Smooth muscle cell of the brain vasculature (primary cell): ENCODE results near the gene C19orf33.

Experiments
- DNase-seq: peaks from one replicate; pipeline ENCODE4 v3.0.0-alpha.2; 2012; ENCODE audit warnings: low read depth, low spot score

C19orf33 gene

DNA sequence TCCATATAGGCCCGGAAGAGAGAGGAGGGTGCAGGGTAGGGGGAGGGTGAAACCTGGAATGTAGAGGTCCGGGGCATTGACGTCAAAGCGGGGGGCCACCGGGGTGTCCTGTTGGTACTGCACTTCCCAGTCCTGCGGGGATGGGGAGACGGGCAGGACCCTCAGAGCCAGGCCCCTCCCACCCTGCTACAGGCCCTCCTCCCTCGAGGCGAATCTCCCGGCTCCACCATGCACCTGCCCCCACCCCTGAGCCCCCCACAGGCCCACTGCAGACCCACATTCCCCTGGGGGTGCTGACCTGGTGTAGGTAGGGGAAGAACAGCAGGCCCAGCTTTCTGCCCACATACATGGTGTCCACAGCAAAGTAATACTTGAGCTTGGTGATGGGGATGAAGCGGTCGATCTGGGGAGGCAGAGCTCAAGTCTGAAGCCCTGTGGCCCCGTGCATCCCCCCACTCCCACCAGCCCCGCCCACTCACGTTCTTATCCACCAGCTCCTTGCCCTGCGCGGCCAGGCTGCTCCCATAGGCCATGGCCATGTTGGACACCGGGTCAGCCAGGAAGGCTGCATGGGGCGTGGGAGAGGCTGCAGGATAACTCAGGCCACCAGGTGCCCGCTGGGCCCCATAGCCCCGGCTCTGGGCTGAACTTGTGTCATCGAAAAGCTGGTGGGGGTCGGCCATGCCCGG is 5.0 kb downstream of the C19orf33 start:
- DNase-seq, result no peak

DNA sequence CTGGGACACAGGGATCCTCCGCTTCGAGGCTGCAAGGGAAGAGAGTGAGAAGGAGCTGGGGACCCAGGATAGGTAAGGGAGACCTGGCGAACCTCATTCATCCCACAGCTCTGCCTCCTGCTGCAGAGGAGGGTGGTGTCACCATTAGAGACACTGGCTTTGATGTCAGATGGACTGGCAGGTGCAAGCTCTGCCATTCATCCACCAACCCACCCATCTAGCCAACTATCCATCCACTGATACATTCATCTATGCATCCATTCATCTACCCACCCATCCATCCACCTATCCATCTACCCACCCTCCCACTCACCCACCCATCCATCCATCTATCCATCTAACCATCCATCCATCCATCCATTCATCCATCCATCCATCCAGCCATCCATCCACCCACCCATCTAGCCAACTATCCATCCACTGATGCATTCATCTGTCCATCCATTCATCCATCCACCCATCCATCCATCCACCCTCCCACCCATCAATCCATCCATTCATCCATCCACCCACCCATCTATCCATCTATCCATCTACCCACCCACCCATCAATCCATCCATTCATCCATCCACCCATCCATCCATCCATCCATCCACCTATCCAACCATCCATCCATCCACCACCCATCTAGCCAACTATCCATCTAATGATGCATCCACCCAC is 5.7 kb downstream of the C19orf33 start:
- DNase-seq, result no peak

DNA sequence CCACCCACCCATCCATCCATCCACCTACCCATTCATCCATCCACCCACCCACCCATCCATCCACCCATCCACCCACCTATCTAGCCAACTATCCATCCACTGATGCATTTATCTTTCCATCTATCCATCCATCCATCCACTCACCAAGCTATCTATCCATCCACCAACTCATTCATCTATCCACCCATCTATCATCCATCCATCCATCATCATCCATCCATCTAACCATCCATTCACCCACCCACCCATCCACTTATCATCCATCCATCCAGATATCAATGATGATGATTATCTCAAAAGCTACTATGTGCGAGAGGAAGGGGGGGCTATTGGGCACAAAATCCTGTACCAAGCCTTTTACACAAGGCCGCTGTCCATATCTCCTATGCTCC is 6.2 kb downstream of the C19orf33 start:
- DNase-seq, result no peak

DNA sequence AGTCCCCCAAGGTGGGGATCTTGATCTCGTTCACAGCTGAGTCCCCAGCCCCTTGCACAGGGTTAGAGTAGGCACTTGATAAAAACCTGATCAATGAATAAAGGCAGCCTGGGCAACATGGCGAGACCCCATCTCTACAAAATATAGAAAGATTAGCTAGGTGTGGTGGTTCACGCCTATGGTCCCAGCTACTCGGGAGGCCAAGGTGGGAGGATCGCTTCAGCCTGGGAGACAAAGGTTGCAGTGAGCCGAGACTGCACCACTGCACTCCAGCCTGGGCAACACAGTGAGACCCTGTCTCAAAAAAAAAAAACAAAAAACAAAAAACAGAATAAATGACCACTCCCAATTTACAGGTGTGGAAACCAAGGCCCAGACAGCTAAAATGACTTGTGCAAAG is 6.9 kb downstream of the C19orf33 start:
- DNase-seq, result no peak

DNA sequence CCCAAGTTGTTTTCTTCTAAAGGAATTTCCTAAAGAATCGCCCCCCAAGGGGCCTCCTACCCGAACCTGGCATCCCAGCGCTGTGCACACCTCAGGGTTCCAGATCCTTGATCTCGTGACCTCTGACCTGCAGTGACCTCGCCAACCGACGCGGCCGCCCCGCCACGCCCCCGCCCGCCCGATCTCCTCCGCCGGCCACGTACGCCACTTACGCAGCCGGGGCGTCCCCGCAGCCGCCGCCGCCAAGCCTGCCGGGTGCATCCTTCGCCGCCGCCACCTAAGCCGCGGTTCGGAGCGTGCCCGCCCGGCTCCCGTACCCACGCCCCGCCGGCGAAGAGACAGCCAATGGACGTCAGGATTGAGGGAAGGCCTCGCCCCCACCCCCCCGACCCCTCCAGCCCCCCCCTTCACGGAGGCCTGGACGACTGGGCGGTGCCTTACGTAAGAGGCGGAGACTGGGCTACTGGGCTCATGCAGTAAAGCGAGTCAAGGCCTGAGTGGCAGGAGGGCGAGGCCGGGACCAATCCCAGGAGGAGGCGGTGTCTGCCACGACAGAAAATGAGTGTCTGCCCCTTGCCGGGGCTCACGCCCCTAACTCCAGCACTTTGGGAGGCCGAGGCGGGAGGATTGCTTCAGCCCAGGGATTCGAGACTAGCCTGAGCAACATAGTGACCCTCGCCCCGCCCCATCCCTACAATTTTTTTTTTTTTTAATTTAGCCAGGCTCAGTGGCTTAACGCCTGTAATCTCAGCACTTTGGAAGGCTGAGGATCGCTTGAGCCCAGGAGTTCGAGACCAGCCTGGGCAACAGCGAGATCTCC is 11.8 kb downstream of the C19orf33 start, which contains the start of gene YIF1B:
Gene YIF1B, minus strand, starts transcription at position 291 of the 820 bp plus-strand sequence. Its CDS starts 30 bp downstream, at position 261.
- DNase-seq, result peak; percentile 87

DNA sequence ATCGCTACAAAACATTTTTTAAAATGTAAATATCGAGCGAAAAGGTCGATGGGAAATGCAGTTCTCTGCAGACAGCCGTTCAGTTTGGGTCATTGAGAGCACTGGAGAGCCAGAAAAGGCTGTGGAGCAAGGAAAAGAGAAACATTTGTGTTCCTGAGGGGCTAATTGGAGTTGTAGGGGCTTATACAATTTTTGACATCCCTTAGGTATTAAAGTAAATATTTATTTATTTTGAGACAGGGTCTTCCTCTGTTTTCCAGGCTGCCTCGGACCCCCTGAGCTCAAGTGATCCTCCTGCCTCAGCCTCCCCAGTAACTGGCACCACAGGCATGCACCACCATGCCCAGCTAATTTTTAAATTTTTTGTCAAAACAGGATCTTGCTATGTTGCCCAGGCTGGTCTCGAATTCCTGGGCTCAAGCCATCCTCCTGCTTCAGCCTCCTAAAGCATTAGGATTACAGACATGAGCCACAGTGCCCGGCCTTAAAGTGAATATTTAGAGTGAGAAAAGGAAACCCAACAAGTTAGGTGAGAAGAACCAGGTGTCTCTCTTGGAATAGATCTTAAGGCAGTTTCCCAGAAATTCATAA is 12.5 kb downstream of the C19orf33 start:
- no peak for DNase-seq

DNA sequence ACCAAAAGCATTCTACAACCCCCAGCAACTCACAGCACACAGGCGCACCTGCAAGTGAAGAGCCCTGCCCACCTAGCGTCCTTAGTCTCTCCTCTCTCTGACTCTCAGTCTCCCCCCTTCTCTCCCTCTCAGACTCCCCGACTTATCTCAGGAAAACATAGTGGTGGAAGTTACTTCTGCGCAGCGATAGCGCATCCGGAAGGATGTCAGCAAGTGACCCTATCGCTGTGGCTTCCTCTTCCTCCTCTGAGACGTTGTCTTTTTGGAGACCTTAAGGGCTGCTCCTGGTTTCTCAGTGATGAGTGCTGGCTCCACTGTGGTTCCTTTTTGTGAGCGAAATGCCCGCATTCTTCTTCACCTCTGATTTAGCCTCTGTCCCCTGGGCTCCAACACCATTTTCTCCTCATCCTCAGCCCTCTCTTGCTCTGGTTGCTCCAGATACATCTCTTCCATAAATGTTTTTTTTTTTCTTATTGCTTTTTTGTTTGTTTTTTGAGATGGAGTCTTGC is 13.1 kb downstream of the C19orf33 start:
- DNase-seq, result no peak

DNA sequence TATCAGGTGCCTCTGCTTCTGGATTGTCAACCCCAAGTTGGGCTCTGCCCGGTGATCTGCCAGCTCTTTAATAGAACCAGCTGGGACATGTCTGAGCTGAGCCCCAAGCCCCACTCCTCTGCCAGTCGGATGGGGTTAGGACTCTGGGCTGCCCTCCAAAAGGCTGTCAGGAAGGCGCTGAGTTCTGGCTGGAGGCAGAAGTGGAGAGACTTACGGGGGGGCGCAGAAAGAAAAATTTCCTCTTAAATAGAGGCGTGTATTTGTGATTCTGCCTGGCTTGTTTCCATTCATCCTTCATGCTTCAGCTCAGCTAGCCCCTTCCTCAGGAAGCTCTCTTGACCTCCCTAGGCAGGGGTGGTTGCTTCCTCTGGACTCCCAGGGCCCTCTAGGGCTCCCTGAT is 14.6 kb downstream of the C19orf33 start:
- no peak for DNase-seq

DNA sequence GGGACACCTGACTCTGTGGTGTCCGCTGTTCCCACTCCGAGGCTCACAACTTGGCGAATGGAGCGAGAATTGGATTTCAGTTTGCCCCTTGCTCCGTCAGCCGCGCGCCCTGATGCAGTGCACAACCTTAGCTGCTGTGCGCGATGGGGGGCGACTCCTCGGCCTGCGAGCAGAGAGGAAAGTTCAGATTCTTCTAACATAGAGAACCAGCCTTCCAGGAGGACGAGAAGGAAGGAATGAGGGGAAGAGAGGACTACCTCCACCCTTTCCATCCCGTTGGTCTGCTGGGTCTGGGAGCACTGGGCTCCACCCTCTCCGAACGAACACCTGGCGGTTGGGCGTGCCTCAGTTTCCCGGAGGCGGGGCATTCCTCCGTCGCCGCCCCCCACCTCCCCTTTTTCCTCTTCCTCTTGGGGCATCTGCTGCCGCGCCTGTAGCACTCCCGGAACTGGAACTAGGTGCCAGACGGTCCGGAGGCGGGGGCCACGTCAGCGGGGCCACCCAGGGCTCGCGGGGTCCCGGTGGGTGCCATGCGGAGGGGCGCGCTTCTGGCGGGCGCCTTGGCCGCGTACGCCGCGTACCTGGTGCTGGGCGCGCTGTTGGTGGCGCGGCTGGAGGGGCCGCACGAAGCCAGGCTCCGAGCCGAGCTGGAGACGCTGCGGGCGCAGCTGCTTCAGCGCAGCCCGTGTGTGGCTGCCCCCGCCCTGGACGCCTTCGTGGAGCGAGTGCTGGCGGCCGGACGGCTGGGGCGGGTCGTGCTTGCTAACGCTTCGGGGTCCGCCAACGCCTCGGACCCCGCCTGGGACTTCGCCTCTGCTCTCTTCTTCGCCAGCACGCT is 15.6 kb downstream of the C19orf33 start, which contains the start of gene KCNK6:
Gene KCNK6, plus strand, starts transcription at position 425 of the 838 bp plus-strand sequence. Its CDS starts 106 bp downstream, at position 531.
- no peak for DNase-seq

DNA sequence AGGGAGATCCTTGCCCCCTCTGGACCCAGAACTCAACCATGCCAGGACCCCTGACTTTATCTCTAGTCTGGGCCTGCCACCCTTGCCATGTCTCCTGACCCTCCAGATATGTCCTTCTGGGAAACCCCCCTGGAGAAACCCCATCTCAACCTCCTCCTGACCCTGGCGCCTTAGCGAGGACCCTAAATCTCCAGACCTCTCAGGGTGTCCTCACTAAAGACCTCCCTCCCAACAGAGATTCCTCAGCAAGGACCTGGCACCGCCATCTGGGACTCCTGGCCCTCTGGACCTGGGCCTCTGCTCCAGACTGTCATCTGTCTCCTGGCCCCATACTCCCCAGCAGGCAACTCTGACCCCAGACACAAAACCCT is 16.9 kb downstream of the C19orf33 start:
- DNase-seq, result no peak

DNA sequence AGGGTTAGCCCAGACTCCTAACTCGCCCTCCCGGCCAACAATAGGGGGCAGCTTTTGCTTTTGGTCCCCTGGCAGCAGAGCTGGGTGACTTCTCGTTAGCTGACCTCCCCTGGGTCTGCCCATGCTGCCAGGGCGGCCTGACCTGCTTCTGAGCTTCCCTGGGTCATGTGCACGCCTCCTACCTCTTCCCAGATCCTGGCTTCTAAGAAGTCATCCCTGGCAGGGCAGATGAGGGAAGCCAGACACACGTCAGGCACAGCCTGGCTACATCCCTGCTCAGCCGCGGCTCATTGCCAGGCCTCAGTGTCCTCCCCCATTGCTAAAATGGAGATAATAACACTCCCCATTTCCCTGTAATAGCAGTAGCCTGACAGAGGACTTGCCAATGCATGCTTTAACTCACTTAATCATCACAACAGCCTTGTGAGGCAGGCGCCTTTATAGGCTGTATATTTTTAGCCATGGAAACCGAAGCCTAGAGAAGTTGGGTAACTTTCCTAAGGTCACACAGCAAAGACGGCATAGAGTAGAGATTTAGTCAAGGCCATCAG is 17.7 kb downstream of the C19orf33 start:
- no peak for DNase-seq

DNA sequence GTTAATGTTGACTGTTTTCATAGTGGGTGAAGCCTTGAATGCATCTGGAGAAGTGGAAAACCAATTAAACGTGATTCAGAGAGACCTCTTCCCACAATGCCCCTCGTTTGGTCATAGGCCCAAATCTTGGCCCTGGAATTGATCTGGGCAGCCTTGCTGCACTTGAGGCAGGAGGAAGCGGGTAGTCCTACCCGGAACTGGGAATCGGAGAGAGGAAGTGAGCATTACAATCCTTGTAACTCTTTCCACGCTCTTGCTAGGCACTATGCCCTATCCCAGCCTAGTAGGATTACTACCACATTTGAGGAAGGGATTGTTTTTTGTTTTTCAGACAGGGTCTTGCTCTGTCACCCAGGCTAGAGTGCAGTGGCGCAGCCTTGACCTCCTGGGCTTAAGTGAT is 19.2 kb downstream of the C19orf33 start:
- no peak for DNase-seq

DNA sequence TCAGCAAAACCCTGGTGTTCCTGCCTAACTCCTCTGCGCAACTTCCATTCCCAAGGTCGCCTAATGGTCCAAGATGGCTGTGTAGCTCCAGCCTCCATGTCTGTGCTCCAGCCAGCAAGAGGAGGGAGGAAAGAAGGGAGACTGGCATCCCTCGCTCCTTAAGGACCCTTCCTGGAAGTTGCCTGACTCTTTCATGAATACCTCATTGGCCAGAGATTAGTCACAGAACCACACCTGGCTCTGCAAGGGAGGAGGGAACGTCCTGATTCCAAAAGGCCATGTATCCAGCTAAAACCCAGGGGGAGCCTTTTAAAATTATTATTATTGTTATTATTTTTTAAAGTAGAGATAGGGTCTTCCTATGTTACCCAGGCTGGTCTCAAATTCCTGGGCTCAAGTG is 20.4 kb downstream of the C19orf33 start:
- DNase-seq, result no peak

DNA sequence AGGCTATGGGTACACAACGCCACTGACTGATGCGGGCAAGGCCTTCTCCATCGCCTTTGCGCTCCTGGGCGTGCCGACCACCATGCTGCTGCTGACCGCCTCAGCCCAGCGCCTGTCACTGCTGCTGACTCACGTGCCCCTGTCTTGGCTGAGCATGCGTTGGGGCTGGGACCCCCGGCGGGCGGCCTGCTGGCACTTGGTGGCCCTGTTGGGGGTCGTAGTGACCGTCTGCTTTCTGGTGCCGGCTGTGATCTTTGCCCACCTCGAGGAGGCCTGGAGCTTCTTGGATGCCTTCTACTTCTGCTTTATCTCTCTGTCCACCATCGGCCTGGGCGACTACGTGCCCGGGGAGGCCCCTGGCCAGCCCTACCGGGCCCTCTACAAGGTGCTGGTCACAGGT is 22.5 kb downstream of the C19orf33 start:
- DNase-seq, result no peak

DNA sequence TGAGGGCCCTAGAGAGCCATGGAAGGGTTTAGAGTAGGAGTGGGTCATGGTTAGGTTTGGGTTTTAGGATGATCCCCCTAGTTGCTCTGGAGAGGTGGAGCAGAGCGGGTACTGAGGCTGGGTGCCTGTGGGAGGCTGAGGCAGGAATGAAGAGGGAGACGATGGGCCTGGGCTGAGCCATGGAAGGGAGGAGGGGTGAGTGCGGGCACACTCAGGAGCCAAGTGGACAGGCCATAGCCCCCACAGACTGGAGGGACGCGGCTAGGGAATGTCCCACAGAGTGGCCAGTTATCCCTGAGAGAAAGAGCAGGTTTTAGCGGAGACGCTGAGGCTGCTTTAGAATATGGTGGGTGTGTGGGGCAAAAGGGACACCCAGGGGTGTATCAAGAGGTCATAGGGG is 25.6 kb downstream of the C19orf33 start:
- DNase-seq, result no peak

DNA sequence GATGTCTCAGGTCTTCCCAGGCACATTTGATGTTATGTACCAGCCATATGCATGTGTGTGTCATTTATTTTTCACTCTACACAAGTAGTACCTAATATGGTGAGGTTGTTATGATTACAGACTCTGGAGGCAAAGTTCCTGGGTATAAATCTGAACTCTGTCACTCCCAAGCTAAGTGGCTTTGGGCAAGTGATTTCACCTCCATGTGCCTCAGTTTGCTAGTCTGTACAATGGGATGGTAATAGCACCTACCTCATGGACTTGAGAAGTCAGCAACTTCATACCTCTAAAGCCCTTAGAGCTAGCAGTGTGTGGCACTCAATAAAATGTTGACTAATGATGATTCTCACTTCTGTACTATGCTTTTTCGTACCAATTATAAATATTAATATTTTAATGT is 27.7 kb downstream of the C19orf33 start:
- no peak for DNase-seq

DNA sequence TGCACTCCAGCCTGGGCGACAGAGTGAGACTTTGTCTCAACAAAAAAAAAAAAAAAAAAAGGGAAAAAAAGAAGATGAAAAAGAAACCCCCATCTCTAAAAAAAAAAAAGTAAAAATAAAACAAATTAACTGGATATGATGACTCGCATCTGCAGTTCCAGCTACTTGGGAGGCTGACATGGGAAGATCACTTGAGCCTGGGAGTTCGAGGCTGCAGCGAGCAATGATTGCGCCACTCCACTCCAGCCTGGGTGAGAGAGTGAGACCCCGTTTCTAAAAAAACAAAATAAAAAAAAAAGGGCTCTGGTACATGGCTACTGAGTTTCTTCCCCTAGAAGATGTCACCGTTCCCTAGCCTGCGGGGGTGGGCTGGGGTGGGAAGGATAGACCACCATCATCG is 29.2 kb downstream of the C19orf33 start:
- DNase-seq, result no peak

DNA sequence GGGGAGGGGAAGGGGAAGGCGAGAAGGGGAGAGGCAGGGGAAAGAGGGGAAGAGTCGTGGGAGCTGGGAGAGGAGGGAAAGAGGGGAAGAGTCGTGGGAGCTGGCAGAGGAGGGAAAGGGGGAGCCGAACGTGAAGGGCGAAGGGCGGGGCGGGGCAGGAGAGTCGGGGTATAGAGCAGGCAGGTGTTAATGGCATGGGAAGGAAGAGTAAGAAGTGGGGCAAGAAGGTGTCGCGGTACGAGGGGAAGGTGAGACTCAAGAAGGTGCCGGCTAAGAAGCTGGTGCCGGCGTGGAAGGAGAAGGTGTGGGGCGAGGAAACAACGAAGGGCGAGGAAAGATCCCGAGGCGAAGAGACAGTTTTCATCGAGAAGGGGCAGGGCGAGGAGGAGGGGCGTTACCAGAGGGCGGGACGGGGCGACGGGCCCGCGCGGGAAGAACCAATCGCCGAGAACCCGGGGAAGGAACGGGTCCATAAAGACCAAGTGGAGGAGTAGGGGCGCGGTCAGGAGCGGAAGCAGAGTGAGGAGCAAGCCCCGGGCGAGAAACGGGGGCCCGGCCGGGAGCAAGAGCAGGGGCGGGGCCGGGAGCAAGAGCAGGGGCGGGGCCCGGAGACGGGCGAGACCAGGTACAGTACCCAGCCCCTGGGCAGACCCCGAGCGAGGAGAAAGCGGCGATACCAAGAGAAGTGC is 32.0 kb downstream of the C19orf33 start:
- peak; percentile 82 for DNase-seq

DNA sequence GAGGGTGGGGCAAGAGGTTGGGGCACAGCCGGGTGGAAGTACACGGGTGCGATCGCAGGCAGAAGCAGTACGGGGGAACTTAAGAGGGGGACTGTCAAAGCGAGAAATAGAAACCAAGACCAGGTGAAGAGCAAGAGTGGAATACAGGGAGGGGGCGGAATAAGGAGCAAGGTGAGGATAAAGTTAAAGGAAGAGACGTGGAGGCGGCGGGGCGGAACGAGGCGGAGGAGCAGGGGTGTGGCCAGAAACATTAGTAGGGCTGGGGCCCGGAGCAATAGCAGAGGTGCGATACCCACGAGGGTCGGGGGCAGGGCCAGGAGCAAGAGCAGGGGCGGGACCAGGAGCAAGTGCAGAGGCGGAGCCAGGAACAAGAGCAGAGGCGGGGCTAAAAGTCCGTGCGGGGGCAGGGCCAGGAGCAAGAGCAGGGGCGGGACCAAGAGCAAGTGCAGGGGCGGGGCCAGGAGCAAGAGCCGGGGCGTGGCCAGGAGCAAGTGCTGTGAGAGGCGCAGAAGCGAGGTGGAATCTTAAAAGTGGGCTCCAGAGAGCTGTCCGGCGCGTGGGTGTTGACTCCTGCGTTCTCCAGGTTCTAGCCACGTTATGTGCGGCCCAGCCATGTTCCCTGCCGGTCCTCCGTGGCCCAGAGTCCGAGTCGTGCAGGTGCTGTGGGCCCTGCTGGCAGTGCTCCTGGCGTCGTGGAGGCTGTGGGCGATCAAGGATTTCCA is 32.7 kb downstream of the C19orf33 start:
- peak; percentile 62 for DNase-seq

DNA sequence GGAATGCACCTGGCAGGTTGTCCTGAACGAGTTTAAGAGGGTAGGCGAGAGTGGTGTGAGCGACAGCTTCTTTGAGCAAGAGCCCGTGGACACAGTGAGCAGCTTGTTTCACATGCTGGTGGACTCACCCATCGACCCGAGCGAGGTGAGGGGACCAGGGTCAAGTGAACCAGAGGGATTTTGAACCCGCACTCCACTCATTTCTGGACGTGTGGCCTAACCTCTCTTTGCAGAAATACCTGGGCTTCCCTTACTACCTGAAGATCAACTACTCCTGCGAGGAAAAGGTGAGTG is 33.3 kb downstream of the C19orf33 start:
- DNase-seq, result no peak
